ENCODE measurements around the gene HIP1R.

DNA sequence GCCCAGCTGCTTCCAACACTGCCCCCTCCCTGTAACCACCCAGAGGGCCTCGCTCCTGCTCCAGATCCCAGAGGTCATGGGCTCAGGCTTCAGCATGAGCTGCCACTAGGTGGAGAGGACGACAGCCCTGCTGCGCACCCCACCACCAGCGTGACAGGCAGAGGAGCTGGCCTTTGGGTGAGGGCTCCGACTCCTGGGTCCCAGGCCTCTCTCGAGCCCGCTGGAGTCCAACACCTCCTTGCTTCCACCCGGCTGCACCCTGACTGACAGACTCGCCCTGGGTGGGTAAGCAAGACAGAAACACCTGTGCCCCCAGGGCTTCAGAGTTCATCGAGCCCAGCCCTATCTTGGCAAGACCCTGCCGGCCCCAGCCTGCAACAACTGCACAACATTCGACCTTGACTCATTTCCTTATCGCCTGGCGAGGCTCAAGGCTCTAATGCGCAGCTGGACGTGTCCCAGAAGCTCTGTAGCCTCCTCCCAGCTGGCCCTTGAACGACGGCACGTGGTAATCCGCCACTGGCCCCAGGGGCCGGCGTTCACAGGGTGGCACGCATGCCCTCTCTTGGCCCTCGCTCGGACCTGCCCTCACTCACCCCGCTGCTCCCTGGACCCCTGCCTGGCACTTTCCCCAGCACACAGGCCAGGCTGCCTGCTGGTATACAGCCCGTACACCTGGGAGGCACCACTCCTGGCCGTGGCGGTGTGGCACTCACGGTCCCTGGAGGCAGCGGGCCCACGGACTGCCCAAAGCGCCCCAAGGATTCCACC lies 32.6 kb downstream of the HIP1R start:
- TF ChIP-seq GLIS3 (CRISPR knock-in tag; IDR thresholded peaks at IDR 0.05) (no peak), RARB (CRISPR knock-in tag; IDR thresholded peaks at IDR 0.05) (no peak), PPARA (CRISPR knock-in tag; IDR thresholded peaks at IDR 0.05; ENCODE audit: borderline replicate concordance) (no peak)
- TF ChIP-seq, protein P1, sequence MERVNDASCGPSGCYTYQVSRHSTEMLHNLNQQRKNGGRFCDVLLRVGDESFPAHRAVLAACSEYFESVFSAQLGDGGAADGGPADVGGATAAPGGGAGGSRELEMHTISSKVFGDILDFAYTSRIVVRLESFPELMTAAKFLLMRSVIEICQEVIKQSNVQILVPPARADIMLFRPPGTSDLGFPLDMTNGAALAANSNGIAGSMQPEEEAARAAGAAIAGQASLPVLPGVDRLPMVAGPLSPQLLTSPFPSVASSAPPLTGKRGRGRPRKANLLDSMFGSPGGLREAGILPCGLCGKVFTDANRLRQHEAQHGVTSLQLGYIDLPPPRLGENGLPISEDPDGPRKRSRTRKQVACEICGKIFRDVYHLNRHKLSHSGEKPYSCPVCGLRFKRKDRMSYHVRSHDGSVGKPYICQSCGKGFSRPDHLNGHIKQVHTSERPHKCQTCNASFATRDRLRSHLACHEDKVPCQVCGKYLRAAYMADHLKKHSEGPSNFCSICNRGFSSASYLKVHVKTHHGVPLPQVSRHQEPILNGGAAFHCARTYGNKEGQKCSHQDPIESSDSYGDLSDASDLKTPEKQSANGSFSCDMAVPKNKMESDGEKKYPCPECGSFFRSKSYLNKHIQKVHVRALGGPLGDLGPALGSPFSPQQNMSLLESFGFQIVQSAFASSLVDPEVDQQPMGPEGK (CRISPR knock-in tag; IDR thresholded peaks at IDR 0.05; ENCODE audit: borderline replicate concordance), result no peak
- TF ChIP-seq, protein P2, sequence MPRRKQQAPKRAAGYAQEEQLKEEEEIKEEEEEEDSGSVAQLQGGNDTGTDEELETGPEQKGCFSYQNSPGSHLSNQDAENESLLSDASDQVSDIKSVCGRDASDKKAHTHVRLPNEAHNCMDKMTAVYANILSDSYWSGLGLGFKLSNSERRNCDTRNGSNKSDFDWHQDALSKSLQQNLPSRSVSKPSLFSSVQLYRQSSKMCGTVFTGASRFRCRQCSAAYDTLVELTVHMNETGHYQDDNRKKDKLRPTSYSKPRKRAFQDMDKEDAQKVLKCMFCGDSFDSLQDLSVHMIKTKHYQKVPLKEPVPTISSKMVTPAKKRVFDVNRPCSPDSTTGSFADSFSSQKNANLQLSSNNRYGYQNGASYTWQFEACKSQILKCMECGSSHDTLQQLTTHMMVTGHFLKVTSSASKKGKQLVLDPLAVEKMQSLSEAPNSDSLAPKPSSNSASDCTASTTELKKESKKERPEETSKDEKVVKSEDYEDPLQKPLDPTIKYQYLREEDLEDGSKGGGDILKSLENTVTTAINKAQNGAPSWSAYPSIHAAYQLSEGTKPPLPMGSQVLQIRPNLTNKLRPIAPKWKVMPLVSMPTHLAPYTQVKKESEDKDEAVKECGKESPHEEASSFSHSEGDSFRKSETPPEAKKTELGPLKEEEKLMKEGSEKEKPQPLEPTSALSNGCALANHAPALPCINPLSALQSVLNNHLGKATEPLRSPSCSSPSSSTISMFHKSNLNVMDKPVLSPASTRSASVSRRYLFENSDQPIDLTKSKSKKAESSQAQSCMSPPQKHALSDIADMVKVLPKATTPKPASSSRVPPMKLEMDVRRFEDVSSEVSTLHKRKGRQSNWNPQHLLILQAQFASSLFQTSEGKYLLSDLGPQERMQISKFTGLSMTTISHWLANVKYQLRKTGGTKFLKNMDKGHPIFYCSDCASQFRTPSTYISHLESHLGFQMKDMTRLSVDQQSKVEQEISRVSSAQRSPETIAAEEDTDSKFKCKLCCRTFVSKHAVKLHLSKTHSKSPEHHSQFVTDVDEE (CRISPR knock-in tag; IDR thresholded peaks at IDR 0.05), result no peak
